HCT116 (cell line): ENCODE measurements around the gene ELFN2. TPM values are rescaled to one million over a fixed set of nuclear protein-coding genes. Genes with fewer than 3 reads are reported as not detected.
A peak's percentile ranks its signal among the peaks of the same experiment; 100 is the strongest.

Experiments used
- ATAC-seq: fragments of 200-7000 bp; cut with Tn5 transposase; 2 replicates; pipeline ENCODE4 v1.9.1; 2020; ENCODE audit warnings: mild to moderate bottlenecking, moderate library complexity
- BruUV-seq: library from RNA; stranded (reverse); fragments of 400-500 nt; replicated peaks from 2 replicates; lab custom pipeline; 2021; lab: Mats Ljungman, UMichigan
- CTCF ChIA-PET: fragments of 300-600 bp; sonication (Branson Sonifier 250); formaldehyde crosslinking; loops from one replicate; lab custom pipeline; 2021; ENCODE audit warnings: antibody characterized with exemption; lab: Charles Lee
- POLR2A ChIA-PET: fragments of 300-600, 350-600 bp; sonication (Branson Sonifier 250); formaldehyde crosslinking; loops from one replicate; lab custom pipeline; 2021; ENCODE audit warnings: antibody characterized with exemption; lab: Charles Lee
- RAD21 ChIA-PET, 2 experiments: fragments of 300-600 bp; sonication (Branson Sonifier 250); formaldehyde crosslinking; loops; one replicate each; lab custom pipeline; 2023; ENCODE audit warnings: low total read pairs in 2 of 2; ENCODE audit not compliant: uncharacterized antibody in 2 of 2, unreplicated experiment in 2 of 2, low non-redundant PET in 1 of 2; lab: Charles Lee
- DNase-seq: peaks from one replicate; pipeline ENCODE4 v3.0.0-alpha.2; 2010; ENCODE audit warnings: low read depth, low spot score
- H2AFZ ChIP-seq: fragments of 200-600 bp; shearing (Covaris generic), sonication (generic); 2 replicates; pipeline ENCODE4 v1.6.1; 2017; ENCODE audit warnings: low read depth, mixed run types, mixed read lengths, antibody characterized with exemption, low read length; ENCODE audit not compliant: poor library complexity, severe bottlenecking
- H3K27ac ChIP-seq: 2 replicates; pipeline ENCODE4 v1.5.1; 2012; ENCODE audit warnings: low read depth, low read length
- H3K27me3 ChIP-seq: fragments of 200-600 bp; sonication (generic); 2 replicates; pipeline ENCODE4 v1.6.1; 2016; ENCODE audit warnings: mixed run types, low read length, mixed read lengths; ENCODE audit not compliant: insufficient read depth
- H3K36me3 ChIP-seq, 2 experiments: fragments of 200-500 bp in 1 of 2; fragments of 200-600 bp in 1 of 2; sonication (Bioruptor generic) in 1 of 2; sonication (generic) in 1 of 2; 2 replicates each; pipeline versions ENCODE4 v1.5.1 to v1.6.1; 2014 to 2016; ENCODE audit warnings: low read length in 2 of 2, inconsistent platforms in 1 of 2, mixed read lengths in 1 of 2, mixed run types in 1 of 2; ENCODE audit not compliant: insufficient read depth in 2 of 2, control insufficient read depth in 1 of 2
- H3K4me1 ChIP-seq, 2 experiments: fragments of 200-600 bp in 1 of 2; sonication (generic) in 1 of 2; 2 replicates each; pipeline versions ENCODE4 v1.5.1 to v1.6.1; 2012 to 2017; ENCODE audit warnings: low read length in 2 of 2, inconsistent platforms in 1 of 2, mild to moderate bottlenecking in 1 of 2, mixed read lengths in 1 of 2, mixed run types in 1 of 2, moderate library complexity in 1 of 2; ENCODE audit not compliant: insufficient read depth in 2 of 2, control insufficient read depth in 1 of 2
- H3K4me2 ChIP-seq: fragments of 200-600 bp; sonication (generic); 2 replicates; pipeline ENCODE4 v1.6.1; 2017; ENCODE audit warnings: mixed run types, low read length, mixed read lengths
- H3K4me3 ChIP-seq, 2 experiments: fragments of 200-600 bp in 1 of 2; sonication (generic) in 1 of 2; replicated peaks in 1 of 2; 2 replicates each; pipeline ENCODE4 v1.5.1; 2011 to 2016; ENCODE audit warnings: low read length in 2 of 2, control low read depth in 1 of 2, low read depth in 1 of 2, mild to moderate bottlenecking in 1 of 2, mixed read lengths in 1 of 2, mixed run types in 1 of 2
- H3K79me2 ChIP-seq: fragments of 200-600 bp; sonication (generic); 2 replicates; pipeline ENCODE4 v1.6.1; 2017; ENCODE audit warnings: mild to moderate bottlenecking, mixed run types, low read length, moderate library complexity, mixed read lengths; ENCODE audit not compliant: insufficient read depth
- H3K9ac ChIP-seq: fragments of 200-600 bp; sonication (generic); 2 replicates; pipeline ENCODE4 v1.6.1; 2016; ENCODE audit warnings: low read length, mixed read lengths
- H3K9me2 ChIP-seq: fragments of 200-600 bp; sonication (generic), shearing (Covaris generic); 2 replicates; pipeline ENCODE4 v1.6.1; 2017; ENCODE audit warnings: mixed run types, mild to moderate bottlenecking, moderate library complexity; ENCODE audit not compliant: insufficient read depth
- H3K9me3 ChIP-seq, 2 experiments: fragments of 200-500 bp in 1 of 2; fragments of 200-600 bp in 1 of 2; sonication (Bioruptor generic) in 1 of 2; sonication (generic) in 1 of 2; 2 replicates each; pipeline ENCODE4 v1.6.1; 2014 to 2017; ENCODE audit warnings: low read length in 2 of 2, mixed read lengths in 2 of 2, inconsistent platforms in 1 of 2, low read depth in 1 of 2, mild to moderate bottlenecking in 1 of 2, mixed run types in 1 of 2, moderate library complexity in 1 of 2; ENCODE audit not compliant: control insufficient read depth in 1 of 2, insufficient read depth in 1 of 2
- H4K20me1 ChIP-seq: fragments of 200-600 bp; sonication (generic), shearing (Covaris generic); 2 replicates; pipeline ENCODE4 v1.6.1; 2017; ENCODE audit warnings: mixed run types, mild to moderate bottlenecking, moderate library complexity; ENCODE audit not compliant: insufficient read depth
- CBX3 ChIP-seq: IDR thresholded peaks from 2 replicates; pipeline ENCODE4 v1.6.1; 2012; ENCODE audit warnings: low read depth
- CTCF ChIP-seq, 3 experiments: fragments of 200-600 bp in 1 of 3; sonication (generic) in 1 of 3; IDR thresholded peaks in 2 of 3; conservative IDR thresholded peaks in 1 of 3; 2 replicates each; pipeline ENCODE4 v1.5.1; 2012 to 2017; ENCODE audit warnings: low read depth in 2 of 3, low read length in 2 of 3, antibody characterized with exemption in 1 of 3, borderline replicate concordance in 1 of 3, control low read depth in 1 of 3, mild to moderate bottlenecking in 1 of 3, mixed read lengths in 1 of 3, mixed run types in 1 of 3, moderate library complexity in 1 of 3; ENCODE audit not compliant: insufficient read depth in 1 of 3
- EGR1 ChIP-seq: IDR thresholded peaks from 2 replicates; pipeline ENCODE4 v1.6.1; 2012; ENCODE audit warnings: low read depth
- EZH2 ChIP-seq: fragments of 200-600 bp; sonication (generic); IDR thresholded peaks from 2 replicates; pipeline ENCODE4 v1.6.1; 2017; ENCODE audit warnings: antibody characterized with exemption, mixed run types
- EZH2phosphoT487 ChIP-seq: fragments of 200-600 bp; IDR thresholded peaks from 2 replicates; pipeline ENCODE4 v1.6.1; 2018; ENCODE audit warnings: antibody characterized with exemption, borderline replicate concordance
- FOSL1 ChIP-seq: IDR thresholded peaks from 2 replicates; pipeline ENCODE4 v1.6.1; 2012; ENCODE audit warnings: low read depth
- JUND ChIP-seq: IDR thresholded peaks from 2 replicates; pipeline ENCODE4 v1.6.1; 2012
- MAX ChIP-seq: IDR thresholded peaks from 2 replicates; pipeline ENCODE4 v1.6.1; 2012
- POLR2A ChIP-seq: IDR thresholded peaks from 2 replicates; pipeline ENCODE4 v1.7.0; 2011; ENCODE audit warnings: borderline replicate concordance; ENCODE audit not compliant: insufficient read depth, insufficient read length; ENCODE audit errors: extremely low read depth
- POLR2AphosphoS5 ChIP-seq: IDR thresholded peaks from 2 replicates; pipeline ENCODE4 v1.6.1; 2011; ENCODE audit warnings: mild to moderate bottlenecking, low read depth, low read length, moderate library complexity
- REST ChIP-seq: IDR thresholded peaks from 2 replicates; pipeline ENCODE4 v1.6.1; 2012; ENCODE audit warnings: low read depth
- SIN3A ChIP-seq: IDR thresholded peaks from 2 replicates; pipeline ENCODE4 v1.6.1; 2012; ENCODE audit warnings: low read depth
- TCF7L2 ChIP-seq: IDR thresholded peaks from 2 replicates; pipeline ENCODE4 v1.7.0; 2011; ENCODE audit warnings: borderline replicate concordance, inconsistent platforms; ENCODE audit not compliant: insufficient read depth, insufficient read length; ENCODE audit errors: extremely low read depth
- YY1 ChIP-seq: IDR thresholded peaks from 2 replicates; pipeline ENCODE4 v1.6.1; 2011; ENCODE audit warnings: low read length, low read depth, moderate library complexity, mild to moderate bottlenecking; ENCODE audit not compliant: insufficient replicate concordance; ENCODE audit errors: extremely low read depth
- ZFX ChIP-seq: fragments of 450-650 bp; IDR thresholded peaks from 2 replicates; pipeline ENCODE4 v1.6.1; 2017
- ZNF274 ChIP-seq: fragments of 200-500 bp; sonication (Bioruptor generic); IDR thresholded peaks from 2 replicates; pipeline ENCODE4 v1.6.1; 2014; ENCODE audit warnings: mild to moderate bottlenecking, low read depth, low read length, inconsistent platforms
- intact Hi-C: fragments of 100-400 bp; cut with micrococcal nuclease; formaldehyde crosslinking; loops from 2 replicates; pipeline ENCODE4 v1.10.0; 2022
- total RNA-seq: library from RNA; stranded (reverse); gene quantifications from one replicate; pipeline ENCODE4 v1.2.1, GENCODE V29; 2021; ENCODE audit not compliant: unreplicated experiment
- TF ChIP-seq, protein P1 (sequence below): IDR thresholded peaks from 2 replicates; pipeline ENCODE4 v1.6.1; 2011; ENCODE audit warnings: mild to moderate bottlenecking, low read length, moderate library complexity; ENCODE audit not compliant: insufficient replicate concordance; ENCODE audit errors: extremely low read depth

The ELFN2 gene
- total RNA-seq, 1 experiment from 2014 or later: 45.4 TPM

DNA sequence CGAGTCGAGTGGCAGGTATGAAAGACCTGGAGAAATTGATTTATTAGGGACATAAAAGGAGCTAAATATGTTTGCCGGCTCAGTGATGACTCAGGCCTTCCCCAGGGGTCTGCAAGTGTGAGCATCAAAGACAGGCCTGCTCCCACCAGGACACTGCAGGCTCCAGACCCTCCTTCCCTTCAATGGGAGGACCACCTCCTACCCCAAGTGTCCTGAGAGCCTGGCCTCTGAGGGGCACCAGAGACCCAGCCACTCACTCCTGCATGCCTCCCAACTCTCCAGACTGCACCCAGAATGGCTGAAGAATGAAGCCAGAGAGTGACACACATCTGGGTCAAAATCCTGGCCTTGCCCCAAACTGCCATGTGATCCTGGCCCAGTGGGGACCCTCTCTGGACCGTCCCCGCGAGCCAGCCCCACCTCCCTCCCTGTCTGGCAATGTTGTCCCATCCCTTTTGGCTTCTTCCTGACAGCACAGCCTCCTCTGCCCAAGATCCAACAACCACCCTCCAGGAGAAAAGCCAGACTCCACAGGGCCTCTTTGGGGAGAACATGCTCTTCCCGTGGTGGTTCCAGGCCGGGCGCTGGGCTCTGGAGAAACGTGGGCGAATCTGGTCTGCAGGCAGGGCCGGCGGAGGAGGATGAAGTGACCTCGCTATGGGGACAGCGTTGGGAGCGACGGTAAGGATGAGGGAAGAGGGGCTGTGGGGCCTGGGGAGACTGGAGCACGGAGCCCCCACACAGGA lies 108.7 kb downstream of the ELFN2 start:
- Histone ChIP-seq H3K4me3 (peak overlapping the region in 1 of 2 experiments; percentile 2; a peak in 1 of 4 replicates), H3K9me3 (no peaks in the 10 kb centered on the region), H3K27me3 (no peaks in the 10 kb centered on the region), H3K4me2 (peak overlapping the region; percentile 66), H3K9ac (peak overlapping the region; percentile 63), H3K27ac (peak overlapping the region; percentile 100), H4K20me1 (no peaks in the 10 kb centered on the region), H3K79me2 (peaks cover 30% of the 10 kb centered on the region; the same call in 1 of the 2 replicates), H2AFZ (no peak overlapping the region), H3K9me2 (no peaks in the 10 kb centered on the region), H3K36me3 (no peaks in the 10 kb centered on the region; a peak in 1 of 4 replicates), H3K4me1 (peaks cover 76 to 93% of the 10 kb centered on the region in 2 experiments)
- intact Hi-C loops: no loop called here
- DNase-seq: no peak
- RAD21 ChIA-PET: interaction anchor here (0.6 to 4.3 kb wide), 10 partner anchors 9 to 249 kb away, joined by 3 to 63 read pairs (median 5); no protein-coding TSS in a partner anchor
- no TSS peak for BruUV-seq
- no peak for TF ChIP-seq YY1
- no peak for TF ChIP-seq POLR2A
- TF ChIP-seq ZFX: peak; percentile 59; the same call in 1 of the 2 replicates
- TF ChIP-seq, protein P1, sequence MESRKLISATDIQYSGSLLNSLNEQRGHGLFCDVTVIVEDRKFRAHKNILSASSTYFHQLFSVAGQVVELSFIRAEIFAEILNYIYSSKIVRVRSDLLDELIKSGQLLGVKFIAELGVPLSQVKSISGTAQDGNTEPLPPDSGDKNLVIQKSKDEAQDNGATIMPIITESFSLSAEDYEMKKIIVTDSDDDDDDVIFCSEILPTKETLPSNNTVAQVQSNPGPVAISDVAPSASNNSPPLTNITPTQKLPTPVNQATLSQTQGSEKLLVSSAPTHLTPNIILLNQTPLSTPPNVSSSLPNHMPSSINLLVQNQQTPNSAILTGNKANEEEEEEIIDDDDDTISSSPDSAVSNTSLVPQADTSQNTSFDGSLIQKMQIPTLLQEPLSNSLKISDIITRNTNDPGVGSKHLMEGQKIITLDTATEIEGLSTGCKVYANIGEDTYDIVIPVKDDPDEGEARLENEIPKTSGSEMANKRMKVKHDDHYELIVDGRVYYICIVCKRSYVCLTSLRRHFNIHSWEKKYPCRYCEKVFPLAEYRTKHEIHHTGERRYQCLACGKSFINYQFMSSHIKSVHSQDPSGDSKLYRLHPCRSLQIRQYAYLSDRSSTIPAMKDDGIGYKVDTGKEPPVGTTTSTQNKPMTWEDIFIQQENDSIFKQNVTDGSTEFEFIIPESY: no peak
- TF ChIP-seq CBX3: no peak
- TF ChIP-seq SIN3A: no peak
- no peak for TF ChIP-seq MAX
- TF ChIP-seq EZH2: no peak
- no peak for TF ChIP-seq FOSL1
- TF ChIP-seq JUND: no peak
- TF ChIP-seq POLR2AphosphoS5: peak; percentile 52
- peak; percentile 98 for TF ChIP-seq TCF7L2
- TF ChIP-seq EZH2phosphoT487: no peak
- TF ChIP-seq REST: no peak
- peak in 2 of 3 experiments; percentile 4 to 31; a peak in 2 of 6 replicates for TF ChIP-seq CTCF (IDR thresholded peaks at IDR 0.05 in 2 of 3, conservative IDR thresholded peaks at IDR 0.05 in 1 of 3; ENCODE audit: borderline replicate concordance in 1 of 3, insufficient read depth in 1 of 3, low read depth in 2 of 3, low read length in 2 of 3)
- TF ChIP-seq ZNF274: no peak
- TF ChIP-seq EGR1: no peak
- peak; percentile 47 for ATAC-seq
- POLR2A ChIA-PET: interaction anchor here (0.6 to 5.0 kb wide), 9 partner anchors 11 to 252 kb away, joined by 3 to 152 read pairs (median 3); no protein-coding TSS in a partner anchor
- CTCF ChIA-PET: interaction anchor here (1.0 to 4.2 kb wide), 11 partner anchors 12 to 274 kb away, joined by 3 to 147 read pairs (median 8); partner anchors contain the start of gene ELFN2
